Psoas muscle (tissue), 8 donors: Measurements from ENCODE around the gene CUL3. TPM values are rescaled to one million over a fixed set of nuclear protein-coding genes. Genes with fewer than 3 reads are reported as not detected.

Experiments
- ATAC-seq, 4 donors: fragments of 200-7000 bp; cut with Tn5 transposase; one replicate each; pipeline ENCODE4 v1.9.1; 2020; ENCODE audit warnings: moderate library complexity in 3 of 4, mild to moderate bottlenecking in 2 of 4
- DNase-seq, 2 donors: peaks; one replicate each; pipeline ENCODE4 v3.0.0-alpha.2; 2020
- H3K27ac ChIP-seq: fragments of 200-600 bp; one replicate; pipeline ENCODE4 v1.8.0; 2022
- H3K27me3 ChIP-seq, 3 donors: fragments of 200-600 bp in 1 of 3; one replicate each; pipeline versions ENCODE4 v1.6.1 to v1.8.0; 2013 to 2022; ENCODE audit warnings: low read length in 2 of 3, mild to moderate bottlenecking in 2 of 3, moderate library complexity in 1 of 3; ENCODE audit not compliant: insufficient read depth in 3 of 3
- H3K36me3 ChIP-seq, 2 donors: fragments of 200-600 bp in 1 of 2; one replicate each; pipeline versions ENCODE4 v1.6.1 to v1.8.0; 2013 to 2022; ENCODE audit warnings: low read depth in 1 of 2, mild to moderate bottlenecking in 1 of 2, moderate library complexity in 1 of 2; ENCODE audit not compliant: insufficient read depth in 1 of 2
- H3K4me1 ChIP-seq: fragments of 200-600 bp; one replicate; pipeline ENCODE4 v1.8.0; 2022
- H3K4me3 ChIP-seq: fragments of 200-600 bp; one replicate; pipeline ENCODE4 v1.8.0; 2022; ENCODE audit warnings: mild to moderate bottlenecking
- H3K9me3 ChIP-seq: fragments of 200-600 bp; one replicate; pipeline ENCODE4 v1.8.0; 2022
- WGBS, 3 donors: extraction: QIAGEN DNeasy Blood & Tissue Kit; methylation state at CpG; one replicate each; pipeline versions ENCODE4 v1.1.6 to v1.1.7; 2013; 5-methylcytosine and 5-hydroxymethylcytosine counted together
- intact Hi-C, 2 donors: fragments of 100-400 bp; cut with DNase I; formaldehyde crosslinking; loops; one replicate each; pipeline versions ENCODE4 v1.11.0 to v1.14.2; 2022
- polyA plus RNA-seq, 3 donors: library from polyadenylated mRNA; stranded (reverse); fragments of 200-250 nt; gene quantifications; one replicate each; pipeline ENCODE4 v1.2.3, GENCODE V29; 2013
- total RNA-seq, 4 donors: library from RNA; stranded (reverse); fragmentation: NEBNext Ultra II Directional in 2 of 4; extraction: Animal tissue kit (Norgen Biotek cat#: 25700) in 2 of 4; gene quantifications; one replicate each; pipeline versions ENCODE4 v1.2.1 to v1.2.4, GENCODE V29; 2021 to 2023
- TF ChIP-seq, protein P1 (sequence below): fragments of 200-600 bp; IDR thresholded peaks from one replicate; pipeline ENCODE4 v1.8.0; 2022; ENCODE audit warnings: antibody characterized with exemption
- donor health status: healthy with polysubstance abuse.
- donor health status: DM: no; HTN: no; CAD: no; lungs with moderate emphysema.
- donor health status: Bipolar disorder and iron deficiency.
- donor health status: healthy.
- donor health status: DM: yes; HTN: yes; CAD: no.
- donor health status: DM: no; HTN: no; CAD: no.
- donor health status: DM: no; HTN: no; CAD: no.
- donor health status: DM: yes; HTN: yes; CAD: no.

The CUL3 gene
- total and polyA plus RNA-seq, 7 donors: 103 to 218 (median 128) TPM

- ATAC-seq (no peak), DNase-seq (no peak)
- Histone ChIP-seq H3K9me3 (no peaks in the 10 kb centered on the region), H3K4me3 (no peak overlapping the region), H3K36me3 (no peaks in the 10 kb centered on the region), H3K27ac (no peak overlapping the region), H3K27me3 (no peaks in the 10 kb centered on the region), H3K4me1 (no peaks in the 10 kb centered on the region)
- TF ChIP-seq, protein P1, sequence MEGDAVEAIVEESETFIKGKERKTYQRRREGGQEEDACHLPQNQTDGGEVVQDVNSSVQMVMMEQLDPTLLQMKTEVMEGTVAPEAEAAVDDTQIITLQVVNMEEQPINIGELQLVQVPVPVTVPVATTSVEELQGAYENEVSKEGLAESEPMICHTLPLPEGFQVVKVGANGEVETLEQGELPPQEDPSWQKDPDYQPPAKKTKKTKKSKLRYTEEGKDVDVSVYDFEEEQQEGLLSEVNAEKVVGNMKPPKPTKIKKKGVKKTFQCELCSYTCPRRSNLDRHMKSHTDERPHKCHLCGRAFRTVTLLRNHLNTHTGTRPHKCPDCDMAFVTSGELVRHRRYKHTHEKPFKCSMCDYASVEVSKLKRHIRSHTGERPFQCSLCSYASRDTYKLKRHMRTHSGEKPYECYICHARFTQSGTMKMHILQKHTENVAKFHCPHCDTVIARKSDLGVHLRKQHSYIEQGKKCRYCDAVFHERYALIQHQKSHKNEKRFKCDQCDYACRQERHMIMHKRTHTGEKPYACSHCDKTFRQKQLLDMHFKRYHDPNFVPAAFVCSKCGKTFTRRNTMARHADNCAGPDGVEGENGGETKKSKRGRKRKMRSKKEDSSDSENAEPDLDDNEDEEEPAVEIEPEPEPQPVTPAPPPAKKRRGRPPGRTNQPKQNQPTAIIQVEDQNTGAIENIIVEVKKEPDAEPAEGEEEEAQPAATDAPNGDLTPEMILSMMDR: no peak
- intact Hi-C loops: loop anchor here in 1 of 2 donors (10.0 kb wide), 1 partner anchor 178 kb away; no protein-coding TSS in a partner anchor
- WGBS, 3 donors: 71 to 80% (median 71%) methylated on average over 3 of the region's 3 CpGs
Observed at GRCh38 chr2:224466304-224466895, 118.8 kb downstream of the CUL3 start.

- intact Hi-C loops: loop anchor here in 1 of 2 donors (10.0 kb wide), 1 partner anchor 183 kb away; no protein-coding TSS in a partner anchor
- Histone ChIP-seq H3K4me3 (no peak overlapping the region), H3K36me3 (no peaks in the 10 kb centered on the region), H3K9me3 (no peaks in the 10 kb centered on the region), H3K27me3 (peaks cover 0 to 3% (median 0%) of the 10 kb centered on the region in 3 donors), H3K27ac (no peak overlapping the region), H3K4me1 (no peaks in the 10 kb centered on the region)
- DNase-seq: no peak
- TF ChIP-seq, protein P1: no peak
- ATAC-seq: peak in 1 of 4 donors; percentile 45
- WGBS, 3 donors: 21 to 54% (median 37%) methylated on average over 1 of the region's 1 CpG
Observed at GRCh38 chr2:224461391-224461790, 123.8 kb downstream of the CUL3 start.

- no peaks in the 10 kb centered on the region for H3K9me3 ChIP-seq
- intact Hi-C loops: no loop called here
- H3K27me3 ChIP-seq: peaks cover 0 to 3% (median 0%) of the 10 kb centered on the region in 3 donors
- ATAC-seq (no peak), DNase-seq (no peak)
- H3K4me3 ChIP-seq: no peak overlapping the region
- no peaks in the 10 kb centered on the region for H3K36me3 ChIP-seq
- 82 to 95% (median 86%) methylated on average over 10 of the region's 10 CpGs for WGBS, 3 donors
- no peaks in the 10 kb centered on the region for H3K4me1 ChIP-seq
- TF ChIP-seq, protein P1: no peak
- no peak overlapping the region for H3K27ac ChIP-seq
Observed at GRCh38 chr2:224457408-224458096, 127.6 kb downstream of the CUL3 start.

- WGBS, 3 donors: 95 to 99% (median 95%) methylated on average over 3 of the region's 3 CpGs
- H3K9me3 ChIP-seq: no peaks in the 10 kb centered on the region
- no peak overlapping the region for H3K27ac ChIP-seq
- no peak overlapping the region for H3K4me3 ChIP-seq
- no peaks in the 10 kb centered on the region for H3K36me3 ChIP-seq
- TF ChIP-seq, protein P1: no peak
- H3K4me1 ChIP-seq: no peaks in the 10 kb centered on the region
- no peaks in the 10 kb centered on the region for H3K27me3 ChIP-seq
- no peak for ATAC-seq
- no peak for DNase-seq
- intact Hi-C loops: no loop called here
Observed at GRCh38 chr2:224453892-224454291, 131.3 kb downstream of the CUL3 start.
